H9 (cell line): ENCODE measurements around the gene KDM2A. TPM values are rescaled to one million over a fixed set of nuclear protein-coding genes. Genes with fewer than 3 reads are reported as not detected.

Experiments
- DNase-seq: peaks from one replicate; pipeline ENCODE4 v3.0.0-alpha.2; 2017
- H2AFZ ChIP-seq: one replicate; pipeline ENCODE4 v1.6.1; 2013; ENCODE audit warnings: mild to moderate bottlenecking, low read length, control low read depth, moderate library complexity
- H2AK5ac ChIP-seq: 2 replicates; pipeline ENCODE4 v1.6.1; 2013; ENCODE audit warnings: low read length, control low read depth, mixed read lengths; ENCODE audit not compliant: insufficient read length
- H2BK120ac ChIP-seq: one replicate; pipeline ENCODE4 v1.6.1; 2013; ENCODE audit warnings: low read depth, mild to moderate bottlenecking, low read length, control low read depth, inconsistent platforms; ENCODE audit not compliant: poor library complexity, severe bottlenecking
- H2BK12ac ChIP-seq: 2 replicates; pipeline ENCODE4 v1.6.1; 2013; ENCODE audit warnings: low read length, control low read depth, mixed read lengths, low read depth; ENCODE audit not compliant: insufficient read length
- H2BK15ac ChIP-seq: 2 replicates; pipeline ENCODE4 v1.6.1; 2013; ENCODE audit warnings: low read depth, low read length, control low read depth
- H2BK20ac ChIP-seq: one replicate; pipeline ENCODE4 v1.6.1; 2013; ENCODE audit warnings: low read depth, mild to moderate bottlenecking, low read length, control low read depth, inconsistent platforms; ENCODE audit not compliant: poor library complexity, severe bottlenecking
- H2BK5ac ChIP-seq: 2 replicates; pipeline ENCODE4 v1.6.1; 2013; ENCODE audit warnings: low read length, control low read depth, mixed read lengths; ENCODE audit not compliant: insufficient read length
- H3K14ac ChIP-seq: 2 replicates; pipeline ENCODE4 v1.6.1; 2013; ENCODE audit warnings: low read length, control low read depth; ENCODE audit not compliant: insufficient read depth
- H3K18ac ChIP-seq: 2 replicates; pipeline ENCODE4 v1.6.1; 2013; ENCODE audit warnings: low read depth, mild to moderate bottlenecking, mixed read lengths, low read length, control low read depth; ENCODE audit not compliant: insufficient read length
- H3K23ac ChIP-seq: 2 replicates; pipeline ENCODE4 v1.6.1; 2013; ENCODE audit warnings: low read length, control low read depth, mixed read lengths, low read depth; ENCODE audit not compliant: insufficient read length
- H3K23me2 ChIP-seq: 2 replicates; pipeline ENCODE4 v1.6.1; 2013; ENCODE audit warnings: low read depth, mild to moderate bottlenecking, mixed read lengths, low read length, control low read depth; ENCODE audit not compliant: insufficient read length, poor library complexity, severe bottlenecking
- H3K27ac ChIP-seq: 2 replicates; pipeline ENCODE4 v1.5.1; 2013; ENCODE audit warnings: low read length, control low read depth, mixed read lengths, low read depth; ENCODE audit not compliant: insufficient read length
- H3K27me3 ChIP-seq: 2 replicates; pipeline ENCODE4 v1.6.1; 2013; ENCODE audit warnings: low read length, control low read depth, inconsistent platforms; ENCODE audit not compliant: insufficient read depth
- H3K4ac ChIP-seq: 2 replicates; pipeline ENCODE4 v1.6.1; 2013; ENCODE audit warnings: low read depth, mild to moderate bottlenecking, control low read depth, inconsistent platforms, low read length, moderate library complexity
- H3K4me1 ChIP-seq: 2 replicates; pipeline ENCODE4 v1.6.1; 2013; ENCODE audit warnings: low read length, control low read depth, inconsistent platforms; ENCODE audit not compliant: insufficient read depth
- H3K4me2 ChIP-seq: 2 replicates; pipeline ENCODE4 v1.6.1; 2013; ENCODE audit warnings: low read length, control low read depth, mixed read lengths; ENCODE audit not compliant: insufficient read length, insufficient read depth
- H3K56ac ChIP-seq: 2 replicates; pipeline ENCODE4 v1.6.1; 2013; ENCODE audit warnings: low read depth, mild to moderate bottlenecking, mixed read lengths, low read length, control low read depth; ENCODE audit not compliant: insufficient read length
- H3K79me1 ChIP-seq: 2 replicates; pipeline ENCODE4 v1.6.1; 2013; ENCODE audit warnings: low read depth, mild to moderate bottlenecking, moderate library complexity, low read length, control low read depth, inconsistent platforms; ENCODE audit not compliant: insufficient read depth, poor library complexity, severe bottlenecking
- H3K79me2 ChIP-seq: 2 replicates; pipeline ENCODE4 v1.6.1; 2013; ENCODE audit warnings: low read length, control low read depth, inconsistent platforms; ENCODE audit not compliant: insufficient read depth
- H3K9ac ChIP-seq: 2 replicates; pipeline ENCODE4 v1.6.1; 2013; ENCODE audit warnings: low read length, control low read depth, mixed read lengths; ENCODE audit not compliant: insufficient read length; ENCODE audit errors: extremely low read depth
- H3K9me3 ChIP-seq: one replicate; pipeline ENCODE4 v1.6.1; 2013; ENCODE audit warnings: low read depth, low read length, inconsistent platforms; ENCODE audit not compliant: control insufficient read depth
- H3T11ph ChIP-seq: one replicate; pipeline ENCODE4 v1.6.1; 2013; ENCODE audit warnings: mild to moderate bottlenecking, low read length, control low read depth, inconsistent platforms
- H4K20me1 ChIP-seq: one replicate; pipeline ENCODE4 v1.6.1; 2013; ENCODE audit not compliant: control insufficient read depth, insufficient read length, insufficient read depth
- H4K5ac ChIP-seq: 2 replicates; pipeline ENCODE4 v1.6.1; 2013; ENCODE audit warnings: low read depth, mild to moderate bottlenecking, mixed read lengths, low read length, control low read depth; ENCODE audit not compliant: insufficient read length
- H4K8ac ChIP-seq: replicated peaks from 2 replicates; pipeline ENCODE4 v1.6.1; 2013; ENCODE audit warnings: low read length, control low read depth, mixed read lengths, low read depth; ENCODE audit not compliant: insufficient read length
- H4K91ac ChIP-seq: 2 replicates; pipeline ENCODE4 v1.6.1; 2013; ENCODE audit warnings: low read depth, mild to moderate bottlenecking, moderate library complexity, mixed read lengths, low read length, control low read depth; ENCODE audit not compliant: insufficient read length
- H3K27ac Mint-ChIP-seq, 3 experiments: 2 replicates in 2 of 3; 3 replicates in 1 of 3; pipeline ENCODE4 v1.8.0; 2020 to 2021; ENCODE audit warnings: mixed read lengths in 3 of 3, mild to moderate bottlenecking in 1 of 3, moderate library complexity in 1 of 3
- H3K27me3 Mint-ChIP-seq: 2 replicates; pipeline ENCODE4 v1.8.0; 2021; ENCODE audit warnings: low read depth, mild to moderate bottlenecking, moderate library complexity, mixed read lengths
- H3K36me3 Mint-ChIP-seq, 3 experiments: 2 replicates in 2 of 3; 3 replicates in 1 of 3; pipeline ENCODE4 v1.8.0; 2020 to 2021; ENCODE audit warnings: low read depth in 3 of 3, mixed read lengths in 3 of 3; ENCODE audit not compliant: insufficient read depth in 1 of 3
- H3K4me1 Mint-ChIP-seq, 2 experiments: 2 replicates each; pipeline ENCODE4 v1.8.0; 2020; ENCODE audit warnings: mixed read lengths in 2 of 2
- H3K4me3 Mint-ChIP-seq, 2 experiments: 2 replicates in 1 of 2; 3 replicates in 1 of 2; pipeline ENCODE4 v1.8.0; 2020 to 2021; ENCODE audit warnings: mild to moderate bottlenecking in 2 of 2, mixed read lengths in 2 of 2, moderate library complexity in 1 of 2
- H3K9me3 Mint-ChIP-seq, 2 experiments: 2 replicates in 1 of 2; 3 replicates in 1 of 2; pipeline ENCODE4 v1.8.0; 2020; ENCODE audit warnings: mild to moderate bottlenecking in 2 of 2, mixed read lengths in 2 of 2, moderate library complexity in 1 of 2
- WGBS: extraction: QIAGEN DNeasy Blood & Tissue Kit; methylation state at CpG from one replicate; pipeline ENCODE4 v1.1.7; 2013; ENCODE audit warnings: missing lambda C conversion rate, low lambda C conversion rate, mixed read lengths; ENCODE audit not compliant: insufficient read length; ENCODE audit errors: extremely low coverage; 5-methylcytosine and 5-hydroxymethylcytosine counted together
- total RNA-seq: library from RNA; stranded (reverse); gene quantifications from 2 replicates; pipeline ENCODE4 v1.2.1, GENCODE V29; 2021
- TF ChIP-seq, protein P1 (sequence below): fragments of 200-600 bp; sonication (generic); conservative IDR thresholded peaks from 3 replicates; pipeline ENCODE4 v1.8.0; 2021; ENCODE audit warnings: antibody characterized with exemption, mild to moderate bottlenecking

Gene KDM2A
- total RNA-seq, 1 experiment from 2014 or later: 85.9 TPM

DNA sequence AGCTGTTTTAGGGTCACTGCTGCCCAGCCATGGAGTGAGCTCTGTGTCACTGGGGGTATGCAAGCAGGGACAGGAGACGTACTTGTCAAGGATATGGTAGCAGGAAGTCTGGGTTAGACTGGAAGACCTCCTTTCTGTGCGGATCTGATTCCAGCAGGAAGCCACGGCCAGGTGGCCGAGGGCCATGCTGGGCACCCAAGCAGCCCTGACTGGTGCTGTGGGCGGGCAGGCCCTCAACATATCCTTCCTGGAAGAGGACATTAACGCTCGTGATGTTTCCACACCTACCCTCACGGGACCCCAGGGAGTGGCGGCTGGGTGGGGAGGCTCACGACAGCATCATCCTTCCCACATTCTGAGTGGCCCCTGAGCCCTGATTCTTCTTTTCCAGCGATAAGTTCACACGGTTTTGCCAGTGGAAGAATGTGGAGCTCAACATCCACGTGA, 161.3 kb downstream of the KDM2A start:
- Mint-ChIP-seq H3K4me1 (peaks cover 14 to 23% of the 10 kb centered on the region in 2 experiments), H3K27ac (no peak overlapping the region), H3K9me3 (no peaks in the 10 kb centered on the region), H3K27me3 (no peaks in the 10 kb centered on the region), H3K4me3 (no peak overlapping the region; a peak in 1 of 5 replicates), H3K36me3 (peaks cover 19 to 60% (median 55%) of the 10 kb centered on the region in 3 experiments; a peak in 6 of 7 replicates)
- no peak overlapping the region for H2BK15ac ChIP-seq
- no peaks in the 10 kb centered on the region for H3K9me3 ChIP-seq
- H3K4ac ChIP-seq: no peak overlapping the region
- no peak overlapping the region for H2AK5ac ChIP-seq
- H4K20me1 ChIP-seq: no peaks in the 10 kb centered on the region
- H2BK5ac ChIP-seq: no peak overlapping the region
- H3K4me1 ChIP-seq: peaks cover 2% of the 10 kb centered on the region; the same call in 1 of the 2 replicates
- H4K5ac ChIP-seq: no peak overlapping the region
- H2BK12ac ChIP-seq: no peak overlapping the region
- no peak overlapping the region for H3K27ac ChIP-seq
- H3K18ac ChIP-seq: no peak overlapping the region
- no CpG with 5 or more reads among the region's 13 CpGs for WGBS
- no peak overlapping the region for H3K56ac ChIP-seq
- no peaks in the 10 kb centered on the region; the same call in 1 of the 2 replicates for H3K79me2 ChIP-seq
- no peak overlapping the region for H3T11ph ChIP-seq
- H4K8ac ChIP-seq: no peak overlapping the region
- no peak overlapping the region for H3K23ac ChIP-seq
- no peaks in the 10 kb centered on the region for H3K79me1 ChIP-seq
- H3K4me2 ChIP-seq: no peak overlapping the region
- no peak overlapping the region for H2AFZ ChIP-seq
- no peak overlapping the region for H2BK20ac ChIP-seq
- no peaks in the 10 kb centered on the region for H3K27me3 ChIP-seq
- TF ChIP-seq, protein P1, sequence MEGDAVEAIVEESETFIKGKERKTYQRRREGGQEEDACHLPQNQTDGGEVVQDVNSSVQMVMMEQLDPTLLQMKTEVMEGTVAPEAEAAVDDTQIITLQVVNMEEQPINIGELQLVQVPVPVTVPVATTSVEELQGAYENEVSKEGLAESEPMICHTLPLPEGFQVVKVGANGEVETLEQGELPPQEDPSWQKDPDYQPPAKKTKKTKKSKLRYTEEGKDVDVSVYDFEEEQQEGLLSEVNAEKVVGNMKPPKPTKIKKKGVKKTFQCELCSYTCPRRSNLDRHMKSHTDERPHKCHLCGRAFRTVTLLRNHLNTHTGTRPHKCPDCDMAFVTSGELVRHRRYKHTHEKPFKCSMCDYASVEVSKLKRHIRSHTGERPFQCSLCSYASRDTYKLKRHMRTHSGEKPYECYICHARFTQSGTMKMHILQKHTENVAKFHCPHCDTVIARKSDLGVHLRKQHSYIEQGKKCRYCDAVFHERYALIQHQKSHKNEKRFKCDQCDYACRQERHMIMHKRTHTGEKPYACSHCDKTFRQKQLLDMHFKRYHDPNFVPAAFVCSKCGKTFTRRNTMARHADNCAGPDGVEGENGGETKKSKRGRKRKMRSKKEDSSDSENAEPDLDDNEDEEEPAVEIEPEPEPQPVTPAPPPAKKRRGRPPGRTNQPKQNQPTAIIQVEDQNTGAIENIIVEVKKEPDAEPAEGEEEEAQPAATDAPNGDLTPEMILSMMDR: no peak
- H3K9ac ChIP-seq: no peak overlapping the region
- H3K23me2 ChIP-seq: no peaks in the 10 kb centered on the region
- no peak for DNase-seq
- H2BK120ac ChIP-seq: no peak overlapping the region
- H4K91ac ChIP-seq: no peak overlapping the region
- no peak overlapping the region for H3K14ac ChIP-seq
